UCSD-AML1 (cell line): Measurements from ENCODE around the gene SAMD7.

Experiments used
- DNase-seq: peaks from one replicate; lab custom pipeline; 2025; ENCODE audit not compliant: unreplicated experiment; lab: John Stamatoyannopoulos, UW

SAMD7 gene

GRCh38 chr3:169911272-169911671 is at the start of gene SAMD7:
Gene SAMD7, plus strand, starts transcription at chr3:169911572. Its CDS starts 7,927 bp downstream, at chr3:169919499.
- no peak for DNase-seq

GRCh38 chr3:169861871-169862270 is 49.5 kb upstream of the SAMD7 start:
- DNase-seq, result no peak

GRCh38 chr3:169863458-169863899 is 47.9 kb upstream of the SAMD7 start:
- peak; percentile 53 for DNase-seq

GRCh38 chr3:169864270-169864669 is 47.1 kb upstream of the SAMD7 start:
- DNase-seq, result no peak

GRCh38 chr3:169865176-169865767 is 46.1 kb upstream of the SAMD7 start:
- DNase-seq, result no peak

- no peak for DNase-seq
These were observed 43.7 kb upstream of the SAMD7 start for GRCh38 chr3:169867584-169868210.

GRCh38 chr3:169868369-169868768 is 43.0 kb upstream of the SAMD7 start:
- no peak for DNase-seq

- no peak for DNase-seq
These were observed 41.7 kb upstream of the SAMD7 start, which contains the start of gene LRRC31 for GRCh38 chr3:169869484-169870220. Gene LRRC31, minus strand, starts transcription at chr3:169869935. Its CDS starts 128 bp downstream, at chr3:169869807.

GRCh38 chr3:169871129-169871886 is 40.1 kb upstream of the SAMD7 start:
- no peak for DNase-seq

GRCh38 chr3:169879013-169879557 is 32.3 kb upstream of the SAMD7 start:
- DNase-seq, result no peak

- DNase-seq, result no peak
These were observed 31.4 kb upstream of the SAMD7 start for GRCh38 chr3:169879845-169880575.

- no peak for DNase-seq
These were observed 30.7 kb upstream of the SAMD7 start for GRCh38 chr3:169880576-169881250.

GRCh38 chr3:169886671-169887070 is 24.7 kb upstream of the SAMD7 start:
- DNase-seq, result no peak

GRCh38 chr3:169891886-169892285 is 19.5 kb upstream of the SAMD7 start:
- DNase-seq, result no peak

- no peak for DNase-seq
These were observed 17.3 kb upstream of the SAMD7 start for GRCh38 chr3:169894110-169894509.

- no peak for DNase-seq
These were observed 16.3 kb upstream of the SAMD7 start for GRCh38 chr3:169895072-169895471.

GRCh38 chr3:169897284-169897683 is 14.1 kb upstream of the SAMD7 start:
- no peak for DNase-seq

- DNase-seq, result no peak
These were observed 9.9 kb upstream of the SAMD7 start for GRCh38 chr3:169901453-169901852.

GRCh38 chr3:169905404-169905803 is 6.0 kb upstream of the SAMD7 start:
- no peak for DNase-seq

GRCh38 chr3:169907476-169907875 is 3.9 kb upstream of the SAMD7 start:
- no peak for DNase-seq
